Measurements from ENCODE around the gene DNAL1.

GRCh38 chr14:73712071-73712506 is 67.3 kb downstream of the DNAL1 start:
- TF ChIP-seq SMC3 (IDR thresholded peaks at IDR 0.05; ENCODE audit: low read depth, low read length) = no peak
- no peak for TF ChIP-seq CTCF (IDR thresholded peaks at IDR 0.05)
- no peak for TF ChIP-seq USF2 (IDR thresholded peaks at IDR 0.05; ENCODE audit: borderline replicate concordance, low read depth, low read length)
- no peak for TF ChIP-seq GABPA (IDR thresholded peaks at IDR 0.05; ENCODE audit: low read depth)
- TF ChIP-seq MAX (IDR thresholded peaks at IDR 0.05; ENCODE audit: low read depth) = no peak
- peak; percentile 51; the same call in 1 of the 2 replicates for TF ChIP-seq MXI1 (IDR thresholded peaks at IDR 0.05; ENCODE audit: low read depth, low read length)
- no peak for TF ChIP-seq FOSL2 (IDR thresholded peaks at IDR 0.05; ENCODE audit: borderline replicate concordance, low read depth)
- no peak for TF ChIP-seq ZBTB33 (IDR thresholded peaks at IDR 0.05; ENCODE audit: borderline replicate concordance, low read depth)
- no peak for TF ChIP-seq FOXM1 (IDR thresholded peaks at IDR 0.05; ENCODE audit: low read depth)
- TF ChIP-seq REST (IDR thresholded peaks at IDR 0.05; ENCODE audit: low read depth, low read length) = no peak
- no peak for TF ChIP-seq TAF1 (IDR thresholded peaks at IDR 0.05; ENCODE audit: borderline replicate concordance, low read depth, low read length)
- no peak for TF ChIP-seq RCOR1 (IDR thresholded peaks at IDR 0.05; ENCODE audit: low read length)
